Liver (tissue), 9 donors: ENCODE data around the gene B3GNT4. TPM values are rescaled to one million over a fixed set of nuclear protein-coding genes. Genes with fewer than 3 reads are reported as not detected.

Source experiments
- DNase-seq: peaks from one replicate; pipeline ENCODE4 v3.0.0-alpha.2; 2017; ENCODE audit warnings: low spot score
- H3K27ac ChIP-seq, 2 donors: one replicate each; pipeline ENCODE4 v1.7.0; 2013; ENCODE audit warnings: inconsistent platforms in 2 of 2, low read length in 2 of 2, control low read depth in 1 of 2, low read depth in 1 of 2, mild to moderate bottlenecking in 1 of 2
- H3K27me3 ChIP-seq, 4 donors: one replicate each; pipeline versions ENCODE4 v1.6.1 to v1.7.0; 2013; ENCODE audit warnings: low read length in 3 of 4, inconsistent platforms in 1 of 4, mild to moderate bottlenecking in 1 of 4, moderate library complexity in 1 of 4; ENCODE audit not compliant: control insufficient read depth in 4 of 4, insufficient read depth in 4 of 4
- H3K36me3 ChIP-seq, 4 donors: one replicate each; pipeline versions ENCODE4 v1.6.1 to v1.7.0; 2013; ENCODE audit warnings: low read length in 3 of 4, mild to moderate bottlenecking in 3 of 4, low read depth in 1 of 4, moderate library complexity in 1 of 4; ENCODE audit not compliant: control insufficient read depth in 4 of 4, insufficient read depth in 3 of 4
- H3K4me1 ChIP-seq, 4 donors: one replicate each; pipeline versions ENCODE4 v1.6.1 to v1.7.0; 2013; ENCODE audit warnings: low read length in 3 of 4, mild to moderate bottlenecking in 3 of 4, moderate library complexity in 1 of 4; ENCODE audit not compliant: control insufficient read depth in 4 of 4, insufficient read depth in 4 of 4
- H3K4me3 ChIP-seq, 3 donors: one replicate each; pipeline versions ENCODE4 v1.6.1 to v1.7.0; 2013; ENCODE audit warnings: low read length in 3 of 3, control low read depth in 1 of 3, low read depth in 1 of 3, mild to moderate bottlenecking in 1 of 3
- H3K9ac ChIP-seq, 2 donors: one replicate each; pipeline ENCODE4 v1.7.0; 2013; ENCODE audit warnings: low read length in 2 of 2, mild to moderate bottlenecking in 2 of 2, moderate library complexity in 2 of 2, control low read depth in 1 of 2, low read depth in 1 of 2
- H3K9me3 ChIP-seq, 4 donors: one replicate each; pipeline versions ENCODE4 v1.6.1 to v1.7.0; 2013; ENCODE audit warnings: low read length in 3 of 4; ENCODE audit not compliant: control insufficient read depth in 4 of 4
- ATF3 ChIP-seq: IDR thresholded peaks from 2 replicates; pipeline ENCODE4 v1.6.1; 2016; ENCODE audit warnings: antibody characterized with exemption
- EGR1 ChIP-seq, 2 donors: IDR thresholded peaks; 2 replicates each; pipeline ENCODE4 v1.6.1; 2016 to 2018; ENCODE audit warnings: antibody characterized with exemption in 2 of 2, low read depth in 2 of 2
- FOXA1 ChIP-seq: IDR thresholded peaks from 2 replicates; pipeline ENCODE4 v1.6.1; 2016; ENCODE audit warnings: antibody characterized with exemption
- FOXA2 ChIP-seq: IDR thresholded peaks from 2 replicates; pipeline ENCODE4 v1.6.1; 2016; ENCODE audit warnings: antibody characterized with exemption
- GABPA ChIP-seq, 2 donors: IDR thresholded peaks in 1 of 2; conservative IDR thresholded peaks in 1 of 2; 2 replicates each; pipeline ENCODE4 v1.6.1; 2016; ENCODE audit warnings: antibody characterized with exemption in 2 of 2, mild to moderate bottlenecking in 1 of 2, moderate library complexity in 1 of 2
- HNF4A ChIP-seq, 2 donors: conservative IDR thresholded peaks; 2 replicates each; pipeline ENCODE4 v1.6.1; 2016; ENCODE audit warnings: antibody characterized with exemption in 2 of 2, mild to moderate bottlenecking in 2 of 2
- HNF4G ChIP-seq: IDR thresholded peaks from 2 replicates; pipeline ENCODE4 v1.6.1; 2016; ENCODE audit warnings: antibody characterized with exemption
- JUND ChIP-seq, 2 donors: IDR thresholded peaks; 2 replicates each; pipeline ENCODE4 v1.6.1; 2016; ENCODE audit warnings: antibody characterized with exemption in 2 of 2
- MAX ChIP-seq: IDR thresholded peaks from 2 replicates; pipeline ENCODE4 v1.6.1; 2016; ENCODE audit warnings: antibody characterized with exemption
- NR2F2 ChIP-seq: IDR thresholded peaks from 2 replicates; pipeline ENCODE4 v1.6.1; 2016; ENCODE audit warnings: antibody characterized with exemption
- RAD21 ChIP-seq, 2 donors: IDR thresholded peaks; 2 replicates each; pipeline ENCODE4 v1.6.1; 2016; ENCODE audit warnings: antibody characterized with exemption in 2 of 2, mild to moderate bottlenecking in 2 of 2
- REST ChIP-seq: IDR thresholded peaks from 2 replicates; pipeline ENCODE4 v1.6.1; 2016; ENCODE audit warnings: antibody characterized with exemption, mild to moderate bottlenecking
- RXRA ChIP-seq, 2 donors: IDR thresholded peaks; 2 replicates each; pipeline ENCODE4 v1.6.1; 2017 to 2018; ENCODE audit warnings: antibody characterized with exemption in 2 of 2, mild to moderate bottlenecking in 1 of 2
- SP1 ChIP-seq: IDR thresholded peaks from 2 replicates; pipeline ENCODE4 v1.6.1; 2018; ENCODE audit warnings: antibody characterized with exemption, mild to moderate bottlenecking
- TAF1 ChIP-seq: conservative IDR thresholded peaks from 2 replicates; pipeline ENCODE4 v1.6.1; 2016; ENCODE audit warnings: antibody characterized with exemption, mild to moderate bottlenecking
- YY1 ChIP-seq: IDR thresholded peaks from 2 replicates; pipeline ENCODE4 v1.6.1; 2016; ENCODE audit warnings: antibody characterized with exemption, mild to moderate bottlenecking
- ZBTB33 ChIP-seq: IDR thresholded peaks from 2 replicates; pipeline ENCODE4 v1.6.1; 2016; ENCODE audit warnings: antibody characterized with exemption
- WGBS: extraction: QIAGEN DNeasy Blood & Tissue Kit; methylation state at CpG from one replicate; pipeline ENCODE4 v1.1.7; 2013; 5-methylcytosine and 5-hydroxymethylcytosine counted together
- polyA plus RNA-seq, 2 donors: library from polyadenylated mRNA; stranded (reverse) in 1 of 2; unstranded in 1 of 2; fragments of 200-250 nt in 1 of 2; fragments of >200 nt in 1 of 2; fragmentation: Nextera tagmentation in 1 of 2; extraction: Ambion mirVana in 1 of 2; gene quantifications; one replicate each; pipeline versions ENCODE4 v1.2.1 to v1.2.3, GENCODE V29; 2013 to 2015
- total RNA-seq, 2 donors: library from RNA; depleted of rRNA; stranded (reverse); fragments of >200 nt; gene quantifications; one replicate each; pipeline ENCODE4 v1.2.3, GENCODE V29; 2014
- donor health status: healthy.
- donor health status: healthy.
- donor health status: healthy.
- donor health status: healthy.
- donor health status: healthy.

Gene B3GNT4
- total and polyA plus RNA-seq, 4 donors, result 0.14 to 0.43 TPM; not detected in 2

GRCh38 chr12:122205053-122205925 lies 1.8 kb downstream of the B3GNT4 start:
- Histone ChIP-seq H3K9ac (no peak overlapping the region), H3K27ac (no peak overlapping the region), H3K9me3 (no peaks in the 10 kb centered on the region), H3K4me3 (no peak overlapping the region), H3K36me3 (peaks cover 6 to 26% (median 15%) of the 10 kb centered on the region in 4 donors), H3K4me1 (peaks cover 9 to 20% (median 12%) of the 10 kb centered on the region in 4 donors), H3K27me3 (peaks cover 0 to 4% (median 2%) of the 10 kb centered on the region in 4 donors)
- 46% methylated on average over 23 of the region's 23 CpGs for WGBS
- no peak for TF ChIP-seq GABPA (IDR thresholded peaks at IDR 0.05 in 1 of 2, conservative IDR thresholded peaks at IDR 0.05 in 1 of 2)
- no peak for TF ChIP-seq RAD21 (IDR thresholded peaks at IDR 0.05)
- no peak for TF ChIP-seq JUND (IDR thresholded peaks at IDR 0.05)
- TF ChIP-seq YY1, result no peak
- no peak for TF ChIP-seq REST
- TF ChIP-seq ZBTB33, result no peak
- TF ChIP-seq HNF4G, result no peak
- no peak for TF ChIP-seq RXRA (IDR thresholded peaks at IDR 0.05)
- TF ChIP-seq SP1, result no peak
- no peak for TF ChIP-seq FOXA1
- DNase-seq, result no peak

GRCh38 chr12:122206111-122206881 lies 2.8 kb downstream of the B3GNT4 start:
- H3K9me3 ChIP-seq, result no peaks in the 10 kb centered on the region
- H3K9ac ChIP-seq, result no peak overlapping the region
- peaks cover 9 to 20% (median 12%) of the 10 kb centered on the region in 4 donors for H3K4me1 ChIP-seq
- no peak overlapping the region for H3K27ac ChIP-seq
- H3K36me3 ChIP-seq, result peaks cover 8 to 29% (median 17%) of the 10 kb centered on the region in 4 donors
- peaks cover 0 to 4% (median 2%) of the 10 kb centered on the region in 4 donors for H3K27me3 ChIP-seq
- DNase-seq, result no peak
- 73% methylated on average over 27 of the region's 27 CpGs for WGBS
- TF ChIP-seq GABPA (IDR thresholded peaks at IDR 0.05 in 1 of 2, conservative IDR thresholded peaks at IDR 0.05 in 1 of 2) (no peak), REST (no peak), YY1 (no peak), RAD21 (IDR thresholded peaks at IDR 0.05) (no peak), HNF4A (conservative IDR thresholded peaks at IDR 0.05) (no peak), ATF3 (no peak), EGR1 (IDR thresholded peaks at IDR 0.05; ENCODE audit: low read depth in 2 of 2) (no peak), JUND (IDR thresholded peaks at IDR 0.05) (no peak), NR2F2 (no peak), HNF4G (no peak), SP1 (no peak), MAX (no peak), FOXA2 (no peak), TAF1 (no peak), ZBTB33 (no peak), RXRA (IDR thresholded peaks at IDR 0.05) (no peak)
- no peak overlapping the region for H3K4me3 ChIP-seq
